ENCODE measurements around the gene MYO5A.
A peak's percentile ranks its signal among the peaks of the same experiment; 100 is the strongest.
"Not testable (repeated sequence)": the region's sequence is repeated elsewhere in the genome, so short reads cannot be mapped to it uniquely, and the experiment has no call there.

Gene MYO5A

DNA sequence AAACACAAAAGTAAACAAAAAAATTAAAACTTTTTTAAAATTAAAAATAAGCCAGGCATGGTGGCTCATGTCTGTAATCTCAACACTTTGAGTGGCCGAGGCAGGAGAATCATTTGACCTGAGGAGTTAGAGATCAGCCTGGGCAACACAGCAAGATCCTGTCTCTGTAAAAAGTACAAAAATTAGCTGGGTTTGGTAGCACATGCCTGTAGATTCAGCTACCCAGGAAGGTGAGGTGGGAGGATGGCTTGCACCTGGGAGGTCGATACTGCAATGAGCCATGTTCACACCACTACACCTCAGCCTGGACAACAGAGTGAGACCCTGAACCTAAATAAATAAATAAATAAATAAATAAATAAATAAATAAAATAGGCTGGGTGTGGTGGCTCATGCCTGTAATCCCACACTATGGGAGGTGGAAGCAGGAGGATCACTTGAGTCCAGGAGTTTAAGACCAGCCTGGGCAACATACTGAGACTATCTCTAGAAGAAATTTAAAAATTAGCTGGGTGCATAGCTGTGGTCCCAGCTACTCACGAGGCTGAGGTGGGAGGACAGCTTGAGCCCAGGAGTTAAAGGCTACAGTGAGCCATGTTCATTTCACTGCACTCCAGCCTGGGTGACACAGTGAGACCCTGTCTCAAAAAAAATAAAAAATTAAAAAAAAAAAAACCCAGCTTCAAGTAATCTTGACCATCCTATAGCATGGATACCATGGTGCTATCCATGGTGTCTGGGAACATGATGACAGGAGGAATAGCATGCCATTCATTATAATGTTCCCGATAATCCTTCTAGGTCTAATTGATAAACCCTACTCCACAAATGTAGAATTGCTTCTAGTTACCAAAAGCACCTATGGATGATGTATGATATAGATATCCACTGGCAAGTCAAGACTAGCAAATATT lies 4.2 kb downstream of the MYO5A start:
- Mint-ChIP-seq H3K36me3 (ENCODE audit: low read depth) (peaks cover 4% of the 10 kb centered on the region), H3K27ac (peak overlapping the region; percentile 60), H3K27me3 (no peaks in the 10 kb centered on the region), H3K4me3 (no peak overlapping the region), H3K4me1 (ENCODE audit: low read depth) (peaks cover 42% of the 10 kb centered on the region), H3K9me3 (no peaks in the 10 kb centered on the region)
- DNase-seq, result no peak

DNA sequence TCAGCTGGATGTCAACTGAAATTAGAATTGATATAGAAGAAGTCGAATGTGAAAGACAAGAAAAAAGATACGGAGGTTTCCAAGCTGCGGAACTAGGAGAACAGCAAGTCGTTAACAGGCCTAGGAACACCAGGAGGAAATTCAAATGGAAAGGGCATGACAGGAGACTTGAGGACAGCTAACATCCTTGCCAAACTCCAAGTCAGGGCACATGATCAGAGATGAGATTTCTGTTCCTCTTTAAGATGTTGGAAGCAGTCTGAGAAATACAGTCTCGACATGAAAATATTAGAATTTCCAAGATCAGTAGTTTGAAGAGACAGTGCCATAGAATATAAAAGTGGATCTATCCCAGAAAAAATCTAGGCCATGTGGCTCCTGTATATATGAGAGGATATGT lies 5.0 kb downstream of the MYO5A start:
- Mint-ChIP-seq H3K9me3 (no peaks in the 10 kb centered on the region), H3K27me3 (no peaks in the 10 kb centered on the region), H3K4me1 (ENCODE audit: low read depth) (peaks cover 46% of the 10 kb centered on the region), H3K4me3 (no peak overlapping the region), H3K36me3 (ENCODE audit: low read depth) (peaks cover 4% of the 10 kb centered on the region), H3K27ac (no peak overlapping the region)
- DNase-seq, result no peak

- H3K9me3 Mint-ChIP-seq, result no peaks in the 10 kb centered on the region
- H3K4me3 Mint-ChIP-seq, result no peak overlapping the region
- no peaks in the 10 kb centered on the region for H3K27me3 Mint-ChIP-seq
- H3K4me1 Mint-ChIP-seq (ENCODE audit: low read depth), result peaks cover 50% of the 10 kb centered on the region
- peaks cover 4% of the 10 kb centered on the region for H3K36me3 Mint-ChIP-seq (ENCODE audit: low read depth)
- no peak overlapping the region for H3K27ac Mint-ChIP-seq
- DNase-seq, result no peak
Observed at GRCh38 chr15:52523192-52523591, 5.5 kb downstream of the MYO5A start.

GRCh38 chr15:52521682-52522081 lies 7.0 kb downstream of the MYO5A start:
- no peaks in the 10 kb centered on the region for H3K27me3 Mint-ChIP-seq
- no peak overlapping the region for H3K27ac Mint-ChIP-seq
- no peaks in the 10 kb centered on the region for H3K36me3 Mint-ChIP-seq (ENCODE audit: low read depth)
- no peak overlapping the region for H3K4me3 Mint-ChIP-seq
- H3K4me1 Mint-ChIP-seq (ENCODE audit: low read depth), result peaks cover 36% of the 10 kb centered on the region
- no peak for DNase-seq
- H3K9me3 Mint-ChIP-seq, result no peaks in the 10 kb centered on the region

- H3K4me3 Mint-ChIP-seq, result no peak overlapping the region
- H3K27me3 Mint-ChIP-seq, result no peaks in the 10 kb centered on the region
- DNase-seq, result no peak
- H3K9me3 Mint-ChIP-seq, result no peaks in the 10 kb centered on the region
- H3K27ac Mint-ChIP-seq, result no peak overlapping the region
- peaks cover 30% of the 10 kb centered on the region for H3K4me1 Mint-ChIP-seq (ENCODE audit: low read depth)
- H3K36me3 Mint-ChIP-seq (ENCODE audit: low read depth), result no peaks in the 10 kb centered on the region
Observed at GRCh38 chr15:52520421-52520820, 8.3 kb downstream of the MYO5A start.

GRCh38 chr15:52518487-52519371 lies 10.0 kb downstream of the MYO5A start:
- Mint-ChIP-seq H3K4me3 (no peak overlapping the region), H3K4me1 (ENCODE audit: low read depth) (peaks cover 29% of the 10 kb centered on the region), H3K27me3 (no peaks in the 10 kb centered on the region), H3K9me3 (no peaks in the 10 kb centered on the region), H3K36me3 (ENCODE audit: low read depth) (no peaks in the 10 kb centered on the region), H3K27ac (no peak overlapping the region)
- no peak for DNase-seq

DNA sequence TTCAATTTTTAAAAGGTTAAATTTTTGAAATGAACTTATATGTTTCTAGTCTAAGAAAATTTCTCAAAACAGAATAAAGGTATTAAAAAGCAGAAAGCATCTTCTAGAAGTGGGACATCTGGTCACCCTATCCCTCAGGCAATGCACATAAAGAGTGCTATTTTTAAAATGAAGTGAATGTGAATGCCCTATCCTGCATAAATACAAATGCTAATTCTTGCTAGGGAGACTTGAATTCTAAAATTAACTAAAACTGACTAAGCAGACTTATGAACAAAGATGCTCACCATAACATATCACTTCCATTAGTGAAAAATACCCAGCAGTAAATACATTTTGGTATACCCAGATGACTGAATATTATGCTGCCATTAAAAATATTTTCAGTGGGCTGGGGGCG lies 11.7 kb downstream of the MYO5A start:
- Mint-ChIP-seq H3K27me3 (no peaks in the 10 kb centered on the region), H3K9me3 (no peaks in the 10 kb centered on the region), H3K36me3 (ENCODE audit: low read depth) (no peaks in the 10 kb centered on the region), H3K4me1 (ENCODE audit: low read depth) (peaks cover 22% of the 10 kb centered on the region), H3K4me3 (no peak overlapping the region), H3K27ac (no peak overlapping the region)
- DNase-seq, result no peak

- H3K27ac Mint-ChIP-seq, result no peak overlapping the region
- no peaks in the 10 kb centered on the region for H3K9me3 Mint-ChIP-seq
- DNase-seq, result no peak
- no peaks in the 10 kb centered on the region for H3K36me3 Mint-ChIP-seq (ENCODE audit: low read depth)
- peaks cover 21% of the 10 kb centered on the region for H3K4me1 Mint-ChIP-seq (ENCODE audit: low read depth)
- H3K27me3 Mint-ChIP-seq, result no peaks in the 10 kb centered on the region
- H3K4me3 Mint-ChIP-seq, result no peak overlapping the region
Observed at GRCh38 chr15:52515343-52515742, 13.3 kb downstream of the MYO5A start.

DNA sequence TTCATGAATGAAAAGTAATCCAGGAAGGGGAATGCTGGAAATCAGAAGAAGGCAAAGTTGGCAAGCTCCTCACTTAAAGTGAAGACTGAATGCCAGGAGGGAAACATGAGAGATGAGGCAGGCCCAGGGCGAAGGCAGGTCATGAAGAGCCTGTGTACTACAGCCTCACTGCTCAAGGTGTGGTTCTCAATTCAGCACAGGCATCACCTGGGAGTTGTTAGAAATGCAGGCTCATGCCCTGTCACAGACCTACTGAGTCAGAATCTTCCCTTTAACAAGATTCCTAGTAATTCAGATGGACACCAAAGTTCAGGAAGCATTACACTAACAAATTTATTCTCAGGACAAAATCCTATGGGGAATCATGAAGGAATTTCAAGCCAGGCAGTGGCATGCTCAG lies 14.2 kb downstream of the MYO5A start:
- H3K4me3 Mint-ChIP-seq, result no peak overlapping the region
- no peaks in the 10 kb centered on the region for H3K9me3 Mint-ChIP-seq
- peaks cover 28% of the 10 kb centered on the region for H3K4me1 Mint-ChIP-seq (ENCODE audit: low read depth)
- DNase-seq, result no peak
- no peaks in the 10 kb centered on the region for H3K36me3 Mint-ChIP-seq (ENCODE audit: low read depth)
- H3K27me3 Mint-ChIP-seq, result no peaks in the 10 kb centered on the region
- no peak overlapping the region for H3K27ac Mint-ChIP-seq

GRCh38 chr15:52512869-52513268 lies 15.8 kb downstream of the MYO5A start:
- H3K36me3 Mint-ChIP-seq (ENCODE audit: low read depth); H3K27ac Mint-ChIP-seq; H3K9me3 Mint-ChIP-seq; H3K27me3 Mint-ChIP-seq; H3K4me3 Mint-ChIP-seq; DNase-seq: not testable (repeated sequence)
- H3K4me1 Mint-ChIP-seq (ENCODE audit: low read depth), result peaks cover 26% of the 10 kb centered on the region

DNA sequence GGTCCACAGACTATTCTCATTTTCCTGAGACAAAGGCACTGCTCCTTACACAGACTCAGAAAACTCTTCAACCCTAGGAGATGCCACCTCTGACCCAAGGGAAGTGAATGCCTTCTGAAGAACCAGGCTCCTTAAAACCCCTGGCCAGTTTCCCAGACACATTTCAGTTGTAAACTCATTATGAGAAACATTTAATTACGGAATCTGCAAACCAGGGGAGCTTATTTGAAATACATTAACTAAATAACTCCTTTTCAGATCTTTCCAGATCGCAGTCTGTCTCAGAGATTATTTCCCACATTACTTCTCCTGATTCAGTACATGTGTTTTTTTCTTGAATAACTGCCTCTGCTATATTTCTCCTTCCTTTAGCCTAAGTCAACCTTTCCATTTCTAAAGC lies 17.6 kb downstream of the MYO5A start:
- peak overlapping the region; percentile 10 for H3K27ac Mint-ChIP-seq
- H3K27me3 Mint-ChIP-seq, result no peaks in the 10 kb centered on the region
- no peak for DNase-seq
- H3K4me3 Mint-ChIP-seq, result no peak overlapping the region
- peaks cover 27% of the 10 kb centered on the region for H3K4me1 Mint-ChIP-seq (ENCODE audit: low read depth)
- H3K36me3 Mint-ChIP-seq (ENCODE audit: low read depth), result no peaks in the 10 kb centered on the region
- H3K9me3 Mint-ChIP-seq, result no peaks in the 10 kb centered on the region

GRCh38 chr15:52509500-52510245 lies 19.0 kb downstream of the MYO5A start:
- Mint-ChIP-seq H3K36me3 (ENCODE audit: low read depth) (no peaks in the 10 kb centered on the region), H3K4me3 (no peak overlapping the region), H3K27me3 (no peaks in the 10 kb centered on the region), H3K4me1 (ENCODE audit: low read depth) (peaks cover 36% of the 10 kb centered on the region), H3K9me3 (no peaks in the 10 kb centered on the region), H3K27ac (no peak overlapping the region)
- DNase-seq, result no peak

- H3K4me1 Mint-ChIP-seq (ENCODE audit: low read depth), result peaks cover 46% of the 10 kb centered on the region
- H3K27ac Mint-ChIP-seq, result no peak overlapping the region
Observed at GRCh38 chr15:52506549-52506948, 22.1 kb downstream of the MYO5A start.

DNA sequence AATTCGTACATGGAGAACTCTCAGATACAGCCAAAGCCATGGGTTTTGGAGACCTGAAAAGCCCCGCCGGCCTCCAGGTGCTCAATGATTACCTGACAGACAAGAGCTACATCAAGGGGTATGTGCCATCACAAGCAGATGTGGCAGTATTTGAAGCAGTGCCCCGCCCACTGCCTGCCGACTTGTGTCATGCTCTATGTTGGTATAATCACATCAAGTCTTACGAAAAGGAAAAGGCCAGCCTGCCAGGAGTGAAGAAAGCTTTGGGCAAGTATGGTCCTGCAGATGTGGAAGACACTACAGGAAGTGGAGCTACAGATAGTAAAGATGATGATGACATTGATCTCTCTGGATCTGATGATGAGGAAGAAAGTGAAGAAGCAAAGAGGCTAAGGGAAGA lies 23.5 kb downstream of the MYO5A start:
- DNase-seq, result no peak
- no peak overlapping the region for H3K27ac Mint-ChIP-seq
- H3K9me3 Mint-ChIP-seq, result no peaks in the 10 kb centered on the region
- peaks cover 34% of the 10 kb centered on the region for H3K4me1 Mint-ChIP-seq (ENCODE audit: low read depth)
- H3K4me3 Mint-ChIP-seq, result no peak overlapping the region
- no peaks in the 10 kb centered on the region for H3K36me3 Mint-ChIP-seq (ENCODE audit: low read depth)
- no peaks in the 10 kb centered on the region for H3K27me3 Mint-ChIP-seq

More at GRCh38 chr15:52506549-52506948, 22.1 kb downstream of the MYO5A start:
- Mint-ChIP-seq H3K4me3 (no peak overlapping the region), H3K27me3 (no peaks in the 10 kb centered on the region), H3K36me3 (ENCODE audit: low read depth) (no peaks in the 10 kb centered on the region), H3K9me3 (no peaks in the 10 kb centered on the region)
- no peak for DNase-seq
